HEK293T (cell line): ENCODE results near the gene CDH4.

Experiments
- BHLHE40 ChIP-seq: fragments of 450-650 bp; IDR thresholded peaks from 2 replicates; pipeline ENCODE4 v1.6.1; 2016; ENCODE audit warnings: mild to moderate bottlenecking, moderate library complexity, borderline replicate concordance
- CTBP1 ChIP-seq: fragments of 450-650 bp; IDR thresholded peaks from 2 replicates; pipeline ENCODE4 v1.6.1; 2016; ENCODE audit warnings: borderline replicate concordance
- ELF4 ChIP-seq: fragments of 450-650 bp; IDR thresholded peaks from 2 replicates; pipeline ENCODE4 v1.6.1; 2017; ENCODE audit warnings: antibody characterized with exemption
- FOXA1 ChIP-seq: fragments of 450-650 bp; IDR thresholded peaks from 2 replicates; pipeline ENCODE4 v1.6.1; 2016; ENCODE audit warnings: mild to moderate bottlenecking
- FOXK2 ChIP-seq: fragments of 450-650 bp; IDR thresholded peaks from 2 replicates; pipeline ENCODE4 v1.6.1; 2016; ENCODE audit warnings: mild to moderate bottlenecking
- FOXM1 ChIP-seq: fragments of 450-650 bp; IDR thresholded peaks from 2 replicates; pipeline ENCODE4 v1.6.1; 2017; ENCODE audit warnings: mild to moderate bottlenecking, borderline replicate concordance
- HDGF ChIP-seq: fragments of 450-650 bp; IDR thresholded peaks from 2 replicates; pipeline ENCODE4 v1.6.1; 2017; ENCODE audit warnings: antibody characterized with exemption, borderline replicate concordance
- L3MBTL2 ChIP-seq: fragments of 450-650 bp; conservative IDR thresholded peaks from 2 replicates; pipeline ENCODE4 v1.6.1; 2016; ENCODE audit warnings: mild to moderate bottlenecking
- NFRKB ChIP-seq: fragments of 450-650 bp; IDR thresholded peaks from 2 replicates; pipeline ENCODE4 v1.6.1; 2016; ENCODE audit warnings: mild to moderate bottlenecking, moderate library complexity
- PKNOX1 ChIP-seq: fragments of 450-650 bp; IDR thresholded peaks from 2 replicates; pipeline ENCODE4 v1.6.1; 2016
- SP1 ChIP-seq: fragments of 450-650 bp; IDR thresholded peaks from 2 replicates; pipeline ENCODE4 v1.6.1; 2017
- SUZ12 ChIP-seq: fragments of 450-650 bp; IDR thresholded peaks from 2 replicates; pipeline ENCODE4 v1.6.1; 2016; ENCODE audit warnings: mild to moderate bottlenecking
- TARDBP ChIP-seq: fragments of 450-650 bp; IDR thresholded peaks from 2 replicates; pipeline ENCODE4 v1.6.1; 2016
- ZNF384 ChIP-seq: fragments of 450-650 bp; IDR thresholded peaks from 2 replicates; pipeline ENCODE4 v1.6.1; 2016

- TF ChIP-seq FOXK2 (no peak), L3MBTL2 (no peak), FOXA1 (no peak), SP1 (no peak), SUZ12 (no peak), TARDBP (no peak), BHLHE40 (no peak), FOXM1 (no peak), PKNOX1 (no peak), CTBP1 (no peak), ELF4 (no peak), HDGF (no peak), NFRKB (no peak), ZNF384 (no peak)
Observed at GRCh38 chr20:61389077-61389476, 137.0 kb downstream of the CDH4 start.
